Measurements from ENCODE around the gene INTS6L.
A peak's percentile ranks its signal among the peaks of the same experiment; 100 is the strongest.

Gene INTS6L, protein sequence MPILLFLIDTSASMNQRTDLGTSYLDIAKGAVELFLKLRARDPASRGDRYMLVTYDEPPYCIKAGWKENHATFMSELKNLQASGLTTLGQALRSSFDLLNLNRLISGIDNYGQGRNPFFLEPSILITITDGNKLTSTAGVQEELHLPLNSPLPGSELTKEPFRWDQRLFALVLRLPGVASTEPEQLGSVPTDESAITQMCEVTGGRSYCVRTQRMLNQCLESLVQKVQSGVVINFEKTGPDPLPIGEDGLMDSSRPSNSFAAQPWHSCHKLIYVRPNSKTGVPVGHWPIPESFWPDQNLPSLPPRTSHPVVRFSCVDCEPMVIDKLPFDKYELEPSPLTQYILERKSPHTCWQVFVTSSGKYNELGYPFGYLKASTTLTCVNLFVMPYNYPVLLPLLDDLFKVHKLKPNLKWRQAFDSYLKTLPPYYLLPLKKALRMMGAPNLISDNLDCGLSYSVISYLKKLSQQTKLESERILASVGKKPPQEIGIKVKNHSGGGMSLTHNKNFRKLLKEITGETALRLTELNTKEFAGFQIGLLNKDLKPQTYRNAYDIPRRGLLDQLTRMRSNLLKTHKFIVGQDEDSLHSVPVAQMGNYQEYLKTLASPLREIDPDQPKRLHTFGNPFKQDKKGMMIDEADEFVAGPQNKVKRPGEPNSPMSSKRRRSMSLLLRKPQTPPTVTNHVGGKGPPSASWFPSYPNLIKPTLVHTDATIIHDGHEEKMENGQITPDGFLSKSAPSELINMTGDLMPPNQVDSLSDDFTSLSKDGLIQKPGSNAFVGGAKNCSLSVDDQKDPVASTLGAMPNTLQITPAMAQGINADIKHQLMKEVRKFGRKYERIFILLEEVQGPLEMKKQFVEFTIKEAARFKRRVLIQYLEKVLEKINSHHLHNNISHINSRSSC

DNA sequence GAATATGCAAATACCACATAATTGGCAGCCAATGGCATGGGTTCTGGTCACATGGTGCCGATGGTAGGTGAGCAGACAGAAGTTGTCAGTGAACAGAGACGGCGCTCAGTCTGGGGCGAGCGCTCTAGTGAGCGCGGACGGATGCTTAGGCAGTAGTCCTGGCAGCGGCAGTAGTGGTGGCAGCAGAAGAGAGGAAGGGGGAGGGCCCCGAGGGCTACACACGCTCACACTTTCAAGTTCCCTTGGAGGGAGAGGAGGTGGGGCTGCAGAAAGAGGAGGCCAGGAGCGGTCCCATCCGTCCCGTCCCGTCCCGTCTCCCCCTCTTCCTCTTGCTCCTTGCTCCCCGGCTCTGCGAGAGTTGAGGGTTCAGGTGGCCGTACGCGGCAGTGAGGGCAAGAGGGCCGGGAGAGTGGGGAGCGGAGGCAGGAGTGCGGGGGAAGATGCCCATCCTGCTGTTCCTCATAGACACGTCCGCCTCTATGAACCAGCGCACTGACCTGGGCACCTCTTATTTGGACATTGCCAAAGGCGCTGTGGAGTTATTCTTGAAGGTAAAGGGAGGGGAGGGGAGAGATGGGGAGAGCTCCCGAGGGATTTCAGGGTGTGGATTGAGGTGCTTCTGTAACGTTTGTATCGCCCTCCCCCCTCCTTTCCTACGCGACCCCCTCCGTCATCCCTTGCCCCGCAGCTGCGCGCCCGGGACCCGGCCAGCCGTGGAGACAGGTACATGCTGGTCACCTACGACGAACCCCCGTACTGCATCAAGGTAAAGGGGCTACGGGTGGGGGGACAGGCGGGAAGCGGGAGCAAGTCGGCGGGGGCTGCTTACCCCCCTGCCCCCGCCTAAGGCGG, at the start of gene INTS6L:
INTS6L (plus strand) TSS at position 108 of the 852 bp plus-strand sequence; CDS start at position 441, 333 bp downstream.
- peak; percentile 92 for DNase-seq

DNA sequence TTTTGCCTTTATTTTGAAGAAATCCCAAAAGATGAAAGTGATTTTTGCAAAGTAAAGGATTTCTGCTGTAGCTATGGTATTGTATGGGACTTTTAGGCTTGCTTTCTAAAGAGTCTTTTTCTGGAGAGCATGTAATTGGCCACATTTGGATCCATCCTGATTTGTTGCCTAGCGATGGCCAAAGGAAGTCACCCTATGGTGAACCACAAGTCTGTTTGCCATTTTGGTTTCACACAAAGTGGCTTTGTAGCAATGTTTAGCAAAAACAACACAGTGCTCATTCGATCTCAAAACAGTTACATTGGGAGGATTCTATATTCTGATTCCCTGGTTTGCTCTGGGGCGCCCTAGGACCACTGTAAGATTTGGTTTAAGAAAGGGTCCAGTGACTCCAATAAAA, 44.1 kb upstream of the INTS6L start:
- no peak for DNase-seq

DNA sequence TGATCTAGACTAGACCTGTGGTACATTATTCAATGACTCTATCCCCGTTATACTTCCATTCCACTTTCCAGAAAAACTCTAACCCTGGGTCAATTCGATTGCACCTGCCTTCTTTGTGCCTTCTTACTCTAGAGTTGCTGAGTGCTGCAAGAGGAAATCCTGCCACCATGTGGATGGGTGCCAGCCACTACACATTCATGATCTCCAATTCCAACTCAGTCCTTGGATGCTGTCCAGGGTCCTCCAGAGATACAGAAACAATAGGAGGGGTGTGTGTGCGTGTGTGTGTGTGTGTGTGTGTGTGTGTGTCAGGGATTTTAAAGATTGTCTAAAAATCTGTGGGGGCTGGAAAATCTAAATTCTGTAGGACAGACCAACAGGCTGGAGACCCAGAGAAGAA, 42.9 kb upstream of the INTS6L start:
- peak; percentile 71 for DNase-seq

GRCh38 chrX:135480076-135480475, 40.4 kb upstream of the INTS6L start:
- no peak for DNase-seq

- no peak for DNase-seq
These were observed 38.7 kb upstream of the INTS6L start for GRCh38 chrX:135481696-135482179.

DNA sequence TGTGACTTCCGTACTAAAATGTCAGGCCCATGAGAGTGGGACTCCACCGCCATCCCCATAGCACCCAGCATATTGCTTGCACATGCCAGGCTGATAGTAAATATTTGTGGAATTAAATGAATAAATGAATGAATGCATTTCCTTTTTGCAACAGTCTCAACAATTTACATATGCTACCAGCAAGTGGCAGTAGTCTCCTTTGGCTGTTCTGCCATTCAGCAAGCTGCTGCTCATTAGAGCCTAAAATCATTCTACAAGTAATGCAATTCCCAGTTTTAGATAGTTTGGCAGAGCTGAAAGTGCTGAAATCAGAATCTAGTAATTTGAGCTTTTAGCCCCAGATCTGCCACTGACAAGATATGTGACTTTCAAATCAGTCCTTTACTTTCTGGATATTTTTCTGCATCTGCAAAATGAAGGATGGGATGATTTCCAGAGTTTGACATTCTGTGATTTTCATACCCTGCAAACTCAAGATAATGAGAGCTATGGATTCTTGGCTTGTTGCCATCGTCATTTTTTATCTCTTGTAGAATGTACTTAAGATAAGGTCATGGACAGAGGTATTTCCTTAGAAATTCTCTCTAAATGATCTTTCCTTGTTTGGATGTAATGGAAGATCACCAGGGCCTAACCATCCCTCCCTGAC, 35.7 kb upstream of the INTS6L start:
- DNase-seq: peak; percentile 59

- peak; percentile 6 for DNase-seq
These were observed 30.9 kb upstream of the INTS6L start for GRCh38 chrX:135489542-135489941.

GRCh38 chrX:135490979-135491514, 29.4 kb upstream of the INTS6L start:
- no peak for DNase-seq

DNA sequence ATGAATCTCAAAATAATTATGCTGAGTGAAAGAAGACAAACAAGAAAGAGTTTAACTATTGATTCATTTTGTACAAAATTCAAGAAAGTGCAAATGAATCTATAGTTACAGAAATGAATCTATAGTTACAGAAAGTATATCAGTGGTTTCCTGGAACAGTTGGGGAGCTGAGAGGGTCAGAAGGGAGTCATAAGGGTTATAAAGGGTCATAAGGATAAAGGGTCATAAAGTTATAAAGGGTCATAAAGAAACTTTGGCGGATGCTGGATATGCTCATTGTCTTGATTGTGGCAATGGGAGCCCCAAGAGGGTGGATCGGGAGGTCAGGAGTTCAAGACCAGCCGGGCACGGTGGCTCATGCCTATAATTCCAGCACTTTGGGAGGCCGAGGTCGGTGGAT, 26.0 kb upstream of the INTS6L start:
- no peak for DNase-seq

- no peak for DNase-seq
These were observed 22.7 kb upstream of the INTS6L start for GRCh38 chrX:135497736-135498135.

GRCh38 chrX:135498236-135498635, 22.2 kb upstream of the INTS6L start:
- DNase-seq: no peak

GRCh38 chrX:135505351-135505750, 15.1 kb upstream of the INTS6L start:
- no peak for DNase-seq

DNA sequence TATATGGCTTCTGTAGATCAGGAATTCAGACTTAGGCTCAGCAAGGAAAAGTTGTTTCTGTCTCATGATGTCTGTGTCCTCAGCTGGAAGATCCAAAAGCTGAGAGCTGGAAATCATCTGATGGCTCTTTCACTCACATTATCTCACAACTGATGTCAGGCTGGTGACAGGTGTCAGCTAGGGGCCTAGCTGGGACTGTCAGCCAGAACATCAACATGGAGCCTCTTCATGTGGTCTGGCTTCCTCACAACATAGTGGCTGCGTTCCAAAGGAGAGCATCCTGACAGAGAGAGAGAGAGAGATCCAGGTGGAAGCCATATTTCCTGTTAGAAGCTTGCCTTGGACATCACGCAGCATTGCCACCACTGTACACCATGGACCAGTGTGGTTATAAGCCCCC, 10.6 kb upstream of the INTS6L start:
- no peak for DNase-seq

DNA sequence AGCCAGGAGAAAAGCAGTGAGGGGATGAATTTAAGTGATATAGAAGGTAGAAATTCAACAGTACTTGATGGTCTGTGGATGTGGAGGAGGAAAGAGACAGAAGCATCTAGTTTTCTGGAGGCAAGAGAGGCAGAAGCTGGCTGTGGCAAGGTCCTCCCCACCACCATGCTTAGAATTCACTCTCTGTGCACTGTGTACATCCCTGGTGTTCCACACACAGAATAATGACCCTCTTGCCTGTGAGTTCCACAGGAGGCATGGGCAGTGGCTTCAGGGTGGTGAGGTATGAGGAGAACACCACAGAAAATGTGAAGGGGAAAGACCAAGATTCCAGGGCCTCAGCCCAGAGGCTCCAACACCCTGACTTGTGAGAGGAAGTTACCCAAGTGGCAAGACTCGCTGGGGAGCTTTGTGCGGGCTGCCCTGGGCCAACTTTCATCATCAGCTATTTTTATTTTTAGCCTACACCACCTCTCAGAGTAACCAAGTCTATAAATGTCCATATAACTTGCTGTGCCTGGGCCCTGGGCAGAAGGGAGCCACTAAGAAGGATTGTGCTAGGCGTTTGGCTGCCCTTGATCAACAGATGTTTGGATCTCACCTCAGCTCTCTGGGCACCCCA, 7.8 kb upstream of the INTS6L start:
- DNase-seq: no peak

DNA sequence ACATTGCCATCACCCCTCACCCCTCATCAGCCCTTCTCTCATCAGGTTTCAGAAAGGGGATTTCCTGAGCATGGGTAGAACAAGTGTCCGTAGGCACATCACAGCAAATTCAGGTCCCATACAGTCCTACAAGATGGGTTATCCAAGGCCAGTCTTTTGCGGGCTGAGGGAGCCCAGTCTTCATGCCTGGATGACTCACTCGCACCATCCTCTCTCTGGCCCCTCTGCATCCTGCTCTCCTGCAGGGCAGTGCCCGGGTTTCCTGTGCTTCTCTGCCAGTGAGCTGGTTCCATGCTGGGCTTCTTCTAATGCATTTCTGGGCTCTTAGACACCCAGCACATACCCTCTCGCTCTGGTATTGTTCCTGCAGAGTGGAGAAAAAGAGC, 7.3 kb upstream of the INTS6L start:
- no peak for DNase-seq

DNA sequence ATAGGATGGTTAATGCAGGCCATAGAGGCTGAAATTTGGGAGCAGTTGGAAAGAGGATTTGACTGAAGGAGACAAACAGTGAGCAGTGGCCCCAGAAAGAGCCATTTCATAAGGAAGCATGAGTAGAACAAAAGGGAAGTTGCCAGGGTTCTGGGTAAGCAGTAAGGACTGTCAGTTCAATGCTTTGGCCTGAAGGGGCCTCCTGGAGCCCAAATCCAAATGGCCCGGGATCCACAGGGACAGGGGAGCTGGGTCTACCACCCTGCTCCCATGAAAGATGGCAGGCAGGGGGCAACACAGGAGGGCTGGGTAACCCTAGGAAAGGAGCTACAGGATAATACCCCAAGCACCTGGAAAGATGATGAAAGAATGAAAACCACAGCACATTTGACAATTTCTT, 4.1 kb upstream of the INTS6L start:
- DNase-seq: no peak

DNA sequence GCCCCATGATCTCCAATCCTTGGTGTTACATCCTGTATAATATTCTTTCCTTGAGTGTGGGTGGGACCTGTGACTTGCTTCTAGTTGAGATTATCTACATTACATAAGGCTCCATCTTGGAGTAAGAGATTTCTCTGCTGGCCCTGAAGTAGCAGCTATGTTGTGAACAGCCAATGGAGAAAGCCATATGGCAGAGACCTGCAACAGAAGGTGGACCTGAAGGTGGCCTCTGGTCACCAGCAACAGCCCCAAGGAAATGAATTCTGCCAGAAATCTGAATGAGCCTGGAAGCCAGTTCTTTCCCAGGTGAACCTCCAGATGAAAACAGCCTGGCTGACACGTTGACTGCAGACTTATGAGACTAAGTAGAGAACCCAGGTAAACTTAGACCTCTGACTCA, 2.3 kb upstream of the INTS6L start:
- DNase-seq: no peak

DNA sequence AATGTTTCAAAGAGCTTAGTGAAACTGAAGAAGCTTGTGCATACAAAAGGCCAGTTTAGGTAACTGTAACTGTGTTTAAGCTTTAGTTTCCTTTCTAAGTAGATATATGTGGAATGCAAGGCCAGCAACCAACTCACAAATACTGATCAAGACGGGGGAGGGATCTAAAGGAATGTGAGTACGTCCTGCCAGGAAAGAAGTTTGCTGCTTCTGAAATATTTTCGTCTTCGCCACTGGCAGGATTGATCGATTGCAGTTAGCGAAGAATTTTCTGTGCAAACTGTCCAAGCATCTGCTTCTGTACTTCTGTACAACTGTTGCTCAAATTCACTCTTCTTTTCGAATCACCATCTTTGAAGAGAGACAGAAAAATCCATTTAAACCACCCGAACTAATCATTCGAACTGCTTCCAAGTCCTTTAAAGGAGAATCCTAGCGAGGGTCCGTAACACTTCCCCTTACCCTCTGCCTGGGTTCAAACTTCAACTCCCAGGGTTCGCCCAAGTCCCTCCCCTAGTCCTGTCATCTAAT, 373 bp upstream of the INTS6L start:
- DNase-seq: no peak

DNA sequence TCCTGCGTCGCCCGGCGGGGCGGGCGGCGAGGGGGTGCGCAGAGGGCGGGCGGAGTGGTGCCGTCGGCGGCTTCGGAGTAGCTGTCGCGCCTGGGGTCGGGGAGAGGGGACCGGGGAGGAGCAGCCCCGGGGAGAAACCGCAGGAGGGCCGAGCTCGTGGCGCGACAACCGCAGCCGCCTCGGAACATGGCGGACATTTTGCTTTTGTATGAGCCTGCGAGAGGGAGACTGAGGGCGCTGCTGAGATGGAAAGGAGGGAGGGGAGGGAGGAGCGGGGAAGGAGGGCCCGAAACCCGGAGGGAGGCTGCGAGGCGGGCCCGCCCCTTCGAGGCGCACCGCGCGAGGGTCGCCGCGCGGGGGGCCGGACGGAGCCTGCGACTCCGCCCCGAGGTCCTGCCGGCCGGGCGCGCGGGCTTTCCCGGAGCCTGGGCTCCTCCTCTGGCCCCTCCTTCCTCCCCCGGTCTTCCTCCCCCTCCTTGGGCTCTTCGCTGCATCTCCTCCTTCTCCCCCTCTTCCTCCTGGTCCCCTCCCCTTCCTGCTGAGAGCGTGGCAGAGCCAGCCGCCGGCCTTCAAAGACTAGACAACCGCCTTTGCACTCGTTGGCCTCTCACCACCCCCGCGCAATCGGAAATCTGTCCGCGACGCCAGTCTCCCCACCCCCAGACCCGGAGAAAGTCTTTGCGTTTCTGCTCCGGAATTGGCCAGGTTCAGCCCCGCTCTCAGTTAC, 1.1 kb downstream of the INTS6L start:
- peak; percentile 93 for DNase-seq

- no peak for DNase-seq
These were observed 1.7 kb downstream of the INTS6L start for GRCh38 chrX:135522132-135522530.
